OCI-LY7 (cell line): ENCODE measurements around the gene EIF2AK2.

Experiments
- EZH2phosphoT487 ChIP-seq: fragments of 200-600 bp; sonication (generic); IDR thresholded peaks from 2 replicates; pipeline ENCODE4 v1.6.1; 2018; ENCODE audit warnings: low read depth, borderline replicate concordance, mild to moderate bottlenecking, mixed run types, antibody characterized with exemption, low read length, moderate library complexity, mixed read lengths
- TF ChIP-seq, protein P1 (sequence below): fragments of 200-600 bp; sonication (generic); conservative IDR thresholded peaks from 2 replicates; pipeline ENCODE4 v1.5.1; 2014; ENCODE audit warnings: mild to moderate bottlenecking, antibody characterized with exemption, low read length, moderate library complexity, mixed read lengths

DNA sequence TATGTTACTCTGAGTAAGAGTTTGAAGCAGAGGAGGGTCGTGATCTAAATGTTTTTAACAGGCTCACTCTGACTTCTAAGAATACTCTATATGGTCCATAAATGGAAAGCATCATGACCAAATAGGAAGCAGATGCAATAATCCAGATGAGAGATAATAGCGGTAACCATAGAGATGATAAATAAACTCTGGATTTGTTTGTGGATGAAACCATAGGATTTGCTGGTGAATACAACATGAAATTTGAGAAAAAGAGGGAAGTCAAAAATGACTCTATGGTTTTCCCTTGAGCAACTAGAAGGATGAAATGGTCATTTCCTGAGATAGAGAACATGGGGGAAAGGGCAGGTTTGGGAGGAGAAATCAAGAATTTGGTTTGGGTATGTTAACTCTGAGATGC lies 76.5 kb downstream of the EIF2AK2 start:
- TF ChIP-seq, protein P1, sequence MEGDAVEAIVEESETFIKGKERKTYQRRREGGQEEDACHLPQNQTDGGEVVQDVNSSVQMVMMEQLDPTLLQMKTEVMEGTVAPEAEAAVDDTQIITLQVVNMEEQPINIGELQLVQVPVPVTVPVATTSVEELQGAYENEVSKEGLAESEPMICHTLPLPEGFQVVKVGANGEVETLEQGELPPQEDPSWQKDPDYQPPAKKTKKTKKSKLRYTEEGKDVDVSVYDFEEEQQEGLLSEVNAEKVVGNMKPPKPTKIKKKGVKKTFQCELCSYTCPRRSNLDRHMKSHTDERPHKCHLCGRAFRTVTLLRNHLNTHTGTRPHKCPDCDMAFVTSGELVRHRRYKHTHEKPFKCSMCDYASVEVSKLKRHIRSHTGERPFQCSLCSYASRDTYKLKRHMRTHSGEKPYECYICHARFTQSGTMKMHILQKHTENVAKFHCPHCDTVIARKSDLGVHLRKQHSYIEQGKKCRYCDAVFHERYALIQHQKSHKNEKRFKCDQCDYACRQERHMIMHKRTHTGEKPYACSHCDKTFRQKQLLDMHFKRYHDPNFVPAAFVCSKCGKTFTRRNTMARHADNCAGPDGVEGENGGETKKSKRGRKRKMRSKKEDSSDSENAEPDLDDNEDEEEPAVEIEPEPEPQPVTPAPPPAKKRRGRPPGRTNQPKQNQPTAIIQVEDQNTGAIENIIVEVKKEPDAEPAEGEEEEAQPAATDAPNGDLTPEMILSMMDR, result no peak
- TF ChIP-seq EZH2phosphoT487, result no peak
